K562 (cell line): ENCODE data around the gene R3HDM2. TPM values are rescaled to one million over a fixed set of nuclear protein-coding genes. Genes with fewer than 3 reads are reported as not detected.

Experiments used
- CLOCK ChIP-seq: fragments of 250-450 bp; sonication (Bioruptor Pico); IDR thresholded peaks from 2 replicates; pipeline ENCODE4 v1.4.0; 2020; ENCODE audit warnings: mild to moderate bottlenecking, moderate library complexity, borderline replicate concordance
- E2F5 ChIP-seq: sonication (generic); formaldehyde crosslinking; IDR thresholded peaks from 2 replicates; pipeline ENCODE4 v1.8.0; 2022; ENCODE audit warnings: mild to moderate bottlenecking, missing genetic modification reagents
- ETV1 ChIP-seq: fragments of 450-650 bp; conservative IDR thresholded peaks from 2 replicates; pipeline ENCODE4 v1.6.1; 2016; ENCODE audit warnings: missing genetic modification characterization, control low read depth, low read depth, missing compliant biosample characterization
- GATAD2A ChIP-seq: fragments of 450-650 bp; IDR thresholded peaks from 2 replicates; pipeline ENCODE4 v1.6.1; 2017
- MECOM ChIP-seq: fragments of 250-450 bp; sonication (Bioruptor Pico); IDR thresholded peaks from 2 replicates; pipeline ENCODE4 v1.8.0; 2022; ENCODE audit warnings: inconsistent platforms
- PHB2 ChIP-seq: fragments of 450-650 bp; IDR thresholded peaks from 2 replicates; pipeline ENCODE4 v1.6.1; 2017; ENCODE audit warnings: low read depth
- PPARD ChIP-seq: fragments of 250-450 bp; sonication (Bioruptor Pico); IDR thresholded peaks from 2 replicates; pipeline ENCODE4 v1.8.0; 2022; ENCODE audit warnings: inconsistent platforms, mild to moderate bottlenecking, moderate library complexity
- VEZF1 ChIP-seq: fragments of 200-800 bp; sonication (Bioruptor generic); IDR thresholded peaks from 2 replicates; pipeline ENCODE4 v1.6.1; 2017; ENCODE audit warnings: missing genetic modification characterization, missing compliant biosample characterization
- ZFP36 ChIP-seq: fragments of 150-350 bp; IDR thresholded peaks from 2 replicates; pipeline ENCODE4 v1.6.1; 2018; ENCODE audit warnings: low read length, low read depth; ENCODE audit not compliant: partially characterized antibody
- ZNF407 ChIP-seq: fragments of 450-650 bp; IDR thresholded peaks from 2 replicates; pipeline ENCODE4 v1.6.1; 2016; ENCODE audit warnings: low read depth
- ZNF764 ChIP-seq: fragments of 250-450 bp; sonication (Bioruptor Pico); IDR thresholded peaks from 2 replicates; pipeline ENCODE4 v1.4.0; 2020; ENCODE audit warnings: low read depth, mild to moderate bottlenecking, moderate library complexity
- polyA plus RNA-seq, 8 experiments: library from polyadenylated mRNA; depleted of rRNA in 4 of 8; stranded (reverse) in 5 of 8; unstranded in 3 of 8; fragments of >200 nt; fragmentation: Nextera tagmentation in 2 of 8; fragmentation: Illumina TruSeq in 1 of 8; extraction: Ambion mirVana in 2 of 8; extraction: Trizol in 1 of 8; gene quantifications; 2 replicates each; pipeline versions ENCODE4 v1.2.1 to v1.2.3, GENCODE V29; 2011 to 2014; ENCODE audit warnings: inconsistent platforms in 1 of 8, missing spikeins in 1 of 8
- total RNA-seq, 7 experiments: library from RNA; depleted of rRNA in 6 of 7; stranded (reverse); fragments of >200 nt in 6 of 7; fragmentation: Illumina TruSeq in 2 of 7; extraction: Trizol in 2 of 7; gene quantifications; 2 replicates each; pipeline versions ENCODE4 v1.2.1 to v1.2.3, GENCODE V29; 2011 to 2021; ENCODE audit warnings: low replicate concordance in 1 of 7
- TF ChIP-seq, protein P1 (sequence below): fragments of 250-450 bp; sonication (Bioruptor Pico); IDR thresholded peaks from 2 replicates; pipeline ENCODE4 v1.8.0; 2021; ENCODE audit warnings: moderate library complexity, mild to moderate bottlenecking, inconsistent platforms

R3HDM2 gene
- total and polyA plus RNA-seq, 9 of the 15 experiments (the other 6 are each of a cell fraction or from before 2014, with no cell fraction given), result 3.3 to 18.8 (median 9.0) TPM

DNA sequence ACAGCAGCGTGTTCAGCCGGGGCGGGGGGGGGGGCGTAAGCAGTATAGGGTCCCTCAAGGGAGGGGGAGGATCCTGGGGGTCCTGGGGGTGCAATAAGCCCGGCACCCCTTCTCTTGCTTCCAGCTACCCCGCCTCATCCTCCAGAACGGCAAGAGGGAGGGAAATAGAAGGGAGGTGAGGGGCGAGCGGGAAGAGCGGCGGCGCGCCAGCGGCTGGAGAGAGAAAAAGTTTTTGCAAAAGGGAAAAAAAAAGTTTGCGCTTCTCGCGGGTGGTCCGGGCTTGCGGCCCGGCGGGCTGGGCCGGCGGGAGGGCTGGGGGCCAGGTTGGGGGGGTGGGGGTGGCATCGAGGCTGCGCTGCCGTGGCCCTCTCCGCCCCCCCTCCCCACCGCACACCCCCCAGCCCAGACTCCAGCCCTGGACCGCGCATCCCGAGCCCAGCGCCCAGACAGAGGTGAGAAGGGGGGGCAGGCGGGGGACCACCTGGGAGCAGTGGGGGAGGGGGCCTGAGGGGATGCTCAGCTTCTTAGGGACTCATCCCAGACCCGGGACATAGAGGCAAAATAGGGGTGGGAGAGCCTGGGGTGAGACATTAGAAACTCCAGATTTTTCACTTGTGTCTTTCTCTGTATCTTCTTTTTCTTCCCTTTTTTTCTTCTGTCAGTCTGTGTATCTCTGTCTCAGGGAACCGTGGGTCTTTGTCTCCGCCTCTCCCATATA is 29.1 kb upstream of the R3HDM2 start, which contains the start of gene GLI1 (continued):
- TF ChIP-seq ZNF407, result no peak
- no peak for TF ChIP-seq PPARD
- TF ChIP-seq, protein P1, sequence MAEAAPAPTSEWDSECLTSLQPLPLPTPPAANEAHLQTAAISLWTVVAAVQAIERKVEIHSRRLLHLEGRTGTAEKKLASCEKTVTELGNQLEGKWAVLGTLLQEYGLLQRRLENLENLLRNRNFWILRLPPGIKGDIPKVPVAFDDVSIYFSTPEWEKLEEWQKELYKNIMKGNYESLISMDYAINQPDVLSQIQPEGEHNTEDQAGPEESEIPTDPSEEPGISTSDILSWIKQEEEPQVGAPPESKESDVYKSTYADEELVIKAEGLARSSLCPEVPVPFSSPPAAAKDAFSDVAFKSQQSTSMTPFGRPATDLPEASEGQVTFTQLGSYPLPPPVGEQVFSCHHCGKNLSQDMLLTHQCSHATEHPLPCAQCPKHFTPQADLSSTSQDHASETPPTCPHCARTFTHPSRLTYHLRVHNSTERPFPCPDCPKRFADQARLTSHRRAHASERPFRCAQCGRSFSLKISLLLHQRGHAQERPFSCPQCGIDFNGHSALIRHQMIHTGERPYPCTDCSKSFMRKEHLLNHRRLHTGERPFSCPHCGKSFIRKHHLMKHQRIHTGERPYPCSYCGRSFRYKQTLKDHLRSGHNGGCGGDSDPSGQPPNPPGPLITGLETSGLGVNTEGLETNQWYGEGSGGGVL (CRISPR knock-in tag), result no peak
- TF ChIP-seq ZFP36, result no peak
- TF ChIP-seq PHB2, result no peak
- TF ChIP-seq MECOM (CRISPR knock-in tag), result no peak
- no peak for TF ChIP-seq ZNF764
- TF ChIP-seq GATAD2A, result peak; percentile 29; the same call in 1 of the 2 replicates
- TF ChIP-seq E2F5 (CRISPR knock-in tag), result no peak
- no peak for TF ChIP-seq ETV1 (tag)
- peak; percentile 97 for TF ChIP-seq VEZF1 (CRISPR knock-in tag)
- TF ChIP-seq CLOCK (CRISPR knock-in tag), result no peak
